HG02610 (cell line): Measurements from ENCODE around the gene SAXO1.

Source experiments
- ATAC-seq: cut with Tn5 transposase; IDR thresholded peaks from one replicate; pipeline ENCODE4 v1.9.1; 2021; ENCODE audit warnings: mild to moderate bottlenecking, moderate library complexity; ENCODE audit not compliant: unreplicated experiment

Gene SAXO1

DNA sequence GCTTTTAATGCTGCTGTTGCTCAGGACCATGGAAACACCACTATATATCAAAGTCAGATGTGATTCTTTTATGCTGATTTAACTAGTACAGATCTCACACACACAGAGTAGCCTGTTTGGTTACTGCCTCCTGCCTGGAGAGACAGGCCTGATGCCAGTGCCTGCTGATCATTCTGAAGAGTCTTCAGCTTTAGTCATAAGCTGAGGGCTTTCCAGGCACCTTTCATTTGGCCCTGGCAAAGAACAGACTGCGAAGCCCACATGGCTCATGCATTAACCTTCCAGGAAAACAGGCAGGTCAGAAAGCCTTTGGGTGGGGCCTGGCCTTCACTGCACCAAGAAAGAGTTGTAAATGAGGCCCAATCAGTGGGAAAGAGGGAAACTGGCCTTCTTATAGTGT, 144.7 kb downstream of the SAXO1 start:
- no peak for ATAC-seq

DNA sequence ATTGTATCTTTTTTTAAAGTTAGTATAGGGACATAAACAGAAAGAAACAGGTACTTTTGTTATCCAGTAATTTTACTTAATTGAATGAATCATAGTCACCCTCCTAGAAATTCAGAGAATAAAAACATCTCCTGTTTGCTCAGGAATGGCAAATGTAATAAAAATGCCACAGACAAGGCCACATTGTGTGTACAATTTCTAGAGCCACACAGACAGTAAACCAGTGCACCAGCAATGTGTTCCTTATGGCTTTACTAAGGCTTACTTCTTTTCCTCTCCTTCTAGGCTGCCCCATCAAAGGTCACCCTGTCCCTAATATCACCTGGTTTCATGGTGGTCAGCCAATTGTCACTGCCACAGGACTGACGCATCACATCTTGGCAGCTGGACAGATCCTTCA, 145.5 kb downstream of the SAXO1 start:
- ATAC-seq: no peak

DNA sequence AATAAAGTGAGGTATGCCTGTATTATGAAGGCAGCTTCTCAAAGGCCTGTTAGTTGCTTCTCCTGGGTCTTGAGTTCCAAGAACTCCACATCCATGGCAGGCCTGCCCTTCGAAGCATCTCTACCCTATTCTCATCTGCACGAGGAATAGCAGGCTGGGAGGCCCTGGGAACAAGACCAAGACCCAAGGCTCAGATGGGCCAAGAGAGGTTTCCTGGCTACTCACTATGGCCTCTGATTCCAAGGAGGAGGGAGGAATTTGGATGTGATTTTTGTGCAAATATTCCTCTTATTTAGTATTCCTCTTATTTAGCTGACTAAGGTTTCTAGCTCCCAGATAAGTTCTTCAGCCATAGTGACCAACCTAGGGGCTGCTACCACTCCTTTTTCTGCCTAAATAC, 151.3 kb downstream of the SAXO1 start:
- ATAC-seq: no peak

GRCh38 chr9:18877984-18878383, 155.0 kb downstream of the SAXO1 start:
- no peak for ATAC-seq
